H1 (cell line): ENCODE data around the gene CFAP58. TPM values are rescaled to one million over a fixed set of nuclear protein-coding genes. Genes with fewer than 3 reads are reported as not detected.

Experiments
- CTCF ChIP-seq, 3 experiments: IDR thresholded peaks; 1 replicate in 2 of 3; 2 replicates in 1 of 3; pipeline versions ENCODE4 v1.5.1 to v1.6.1; 2011; ENCODE audit warnings: low read length in 3 of 3, mild to moderate bottlenecking in 3 of 3, inconsistent platforms in 2 of 3, low read depth in 1 of 3, moderate library complexity in 1 of 3; ENCODE audit not compliant: insufficient read depth in 1 of 3; ENCODE audit errors: control extremely low read depth in 1 of 3
- KDM5A ChIP-seq: fragments of 200-600 bp; IDR thresholded peaks from 2 replicates; pipeline ENCODE4 v1.7.1; 2012; ENCODE audit warnings: mild to moderate bottlenecking, low read length, inconsistent platforms, mixed read lengths
- RAD21 ChIP-seq, 2 experiments: IDR thresholded peaks in 1 of 2; conservative IDR thresholded peaks in 1 of 2; 2 replicates each; pipeline ENCODE4 v1.6.1; 2011; ENCODE audit warnings: low read depth in 2 of 2, low read length in 2 of 2, improper control_type of control experiment in 1 of 2, inconsistent platforms in 1 of 2, mild to moderate bottlenecking in 1 of 2, moderate library complexity in 1 of 2
- RNF2 ChIP-seq: fragments of 200-900, 300-1000 bp; sonication (generic); IDR thresholded peaks from 2 replicates; pipeline ENCODE4 v1.7.1; 2016; ENCODE audit warnings: borderline replicate concordance, low read depth, mild to moderate bottlenecking, antibody characterized with exemption, low read length; ENCODE audit not compliant: poor library complexity, severe bottlenecking; ENCODE audit errors: missing control alignments
- polyA plus RNA-seq, 7 experiments: library from polyadenylated mRNA; depleted of rRNA in 3 of 7; stranded (reverse) in 5 of 7; unstranded in 2 of 7; fragments of >200 nt in 5 of 7; fragments of 200-250 nt in 2 of 7; gene quantifications; 1 replicate in 5 of 7; 2 replicates in 1 of 7; 4 replicates in 1 of 7; pipeline versions ENCODE4 v1.2.1 to v1.2.3, GENCODE V29; 2011 to 2013; ENCODE audit warnings: missing spikeins in 2 of 7, mixed read lengths in 2 of 7
- total RNA-seq: library from RNA; stranded (reverse); fragmentation: NEBNext Ultra II Directional; extraction: Animal tissue kit (Norgen Biotek cat#: 25700); gene quantifications from 2 replicates; pipeline ENCODE4 v1.2.1, GENCODE V29; 2021

The CFAP58 gene
- total and polyA plus RNA-seq, 2 of the 8 experiments (the other 6 are each of a cell fraction or from before 2014, with no cell fraction given): 0.32 to 0.71 TPM

GRCh38 chr10:104340641-104341040, 13.0 kb upstream of the CFAP58 start (continued):
- no peak for TF ChIP-seq RAD21 (IDR thresholded peaks at IDR 0.05 in 1 of 2, conservative IDR thresholded peaks at IDR 0.05 in 1 of 2; ENCODE audit: low read depth in 2 of 2, low read length in 2 of 2)
- no peak for TF ChIP-seq RNF2
- TF ChIP-seq CTCF (IDR thresholded peaks at IDR 0.05; ENCODE audit: control extremely low read depth in 1 of 3, insufficient read depth in 1 of 3, low read depth in 1 of 3, low read length in 3 of 3): no peak
- no peak for TF ChIP-seq KDM5A
